Measurements from ENCODE around the gene ZIC4. TPM values are rescaled to one million over a fixed set of nuclear protein-coding genes. Genes with fewer than 3 reads are reported as not detected.

ZIC4 gene
- total RNA-seq, 4 donors from 2014 or later = not detected

GRCh38 chr3:147428326-147428725 is 22.0 kb upstream of the ZIC4 start:
- no peak for DNase-seq (ENCODE audit: low spot score in 2 of 2)
- H3K4me3 ChIP-seq = no peak overlapping the region
- H3K27ac ChIP-seq = no peak overlapping the region
- no peaks in the 10 kb centered on the region for H3K36me3 ChIP-seq
- peaks cover 63% of the 10 kb centered on the region for H3K27me3 ChIP-seq
- TF ChIP-seq EP300 (IDR thresholded peaks at IDR 0.05) = no peak
- TF ChIP-seq POLR2AphosphoS5 (IDR thresholded peaks at IDR 0.05) = no peak
- no peak for TF ChIP-seq POLR2A (IDR thresholded peaks at IDR 0.05)
- TF ChIP-seq CTCF (IDR thresholded peaks at IDR 0.05) = no peak
- peaks cover 1% of the 10 kb centered on the region for H3K4me1 ChIP-seq
- WGBS = 78% methylated on average over 1 of the region's 1 CpG
- H3K9me3 ChIP-seq = no peaks in the 10 kb centered on the region

GRCh38 chr3:147427746-147428145 is 21.4 kb upstream of the ZIC4 start:
- Histone ChIP-seq H3K4me1 (peaks cover 5% of the 10 kb centered on the region), H3K9me3 (no peaks in the 10 kb centered on the region), H3K27me3 (peaks cover 66% of the 10 kb centered on the region), H3K27ac (no peak overlapping the region), H3K4me3 (no peak overlapping the region), H3K36me3 (no peaks in the 10 kb centered on the region)
- WGBS = 75% methylated on average over 3 of the region's 3 CpGs
- TF ChIP-seq POLR2A (IDR thresholded peaks at IDR 0.05) = no peak
- TF ChIP-seq CTCF (IDR thresholded peaks at IDR 0.05) = no peak
- no peak for DNase-seq (ENCODE audit: low spot score in 2 of 2)

- Histone ChIP-seq H3K36me3 (no peaks in the 10 kb centered on the region), H3K9me3 (no peaks in the 10 kb centered on the region), H3K4me3 (no peak overlapping the region), H3K4me1 (peaks cover 5% of the 10 kb centered on the region), H3K27ac (no peak overlapping the region), H3K27me3 (peaks cover 74% of the 10 kb centered on the region)
- TF ChIP-seq POLR2AphosphoS5 (IDR thresholded peaks at IDR 0.05) = no peak
- no peak for TF ChIP-seq EP300 (IDR thresholded peaks at IDR 0.05)
- no peak for TF ChIP-seq CTCF (IDR thresholded peaks at IDR 0.05)
- TF ChIP-seq POLR2A (IDR thresholded peaks at IDR 0.05) = no peak
- 90% methylated on average over 2 of the region's 2 CpGs for WGBS
- no peak for DNase-seq (ENCODE audit: low spot score in 2 of 2)
Measured at GRCh38 chr3:147426931-147427330, 20.6 kb upstream of the ZIC4 start.

GRCh38 chr3:147425388-147425850 is 19.1 kb upstream of the ZIC4 start:
- Histone ChIP-seq H3K4me3 (no peak overlapping the region), H3K27me3 (peaks cover 81% of the 10 kb centered on the region), H3K27ac (no peak overlapping the region), H3K36me3 (no peaks in the 10 kb centered on the region), H3K4me1 (peaks cover 14% of the 10 kb centered on the region), H3K9me3 (no peaks in the 10 kb centered on the region)
- no peak for DNase-seq (ENCODE audit: low spot score in 2 of 2)
- TF ChIP-seq CTCF (IDR thresholded peaks at IDR 0.05) = no peak
- no peak for TF ChIP-seq POLR2AphosphoS5 (IDR thresholded peaks at IDR 0.05)
- TF ChIP-seq POLR2A (IDR thresholded peaks at IDR 0.05) = no peak
- TF ChIP-seq EP300 (IDR thresholded peaks at IDR 0.05) = no peak
- 26% methylated on average over 1 of the region's 1 CpG for WGBS

- no peaks in the 10 kb centered on the region for H3K36me3 ChIP-seq
- H3K4me1 ChIP-seq = peaks cover 14% of the 10 kb centered on the region
- no peak for DNase-seq (ENCODE audit: low spot score in 2 of 2)
- H3K27me3 ChIP-seq = peaks cover 84% of the 10 kb centered on the region
- TF ChIP-seq CTCF (IDR thresholded peaks at IDR 0.05) (no peak), POLR2A (IDR thresholded peaks at IDR 0.05) (no peak), POLR2AphosphoS5 (IDR thresholded peaks at IDR 0.05) (no peak), EP300 (IDR thresholded peaks at IDR 0.05) (no peak)
- no peak overlapping the region for H3K27ac ChIP-seq
- 24% methylated on average over 14 of the region's 14 CpGs for WGBS
- no peak overlapping the region for H3K4me3 ChIP-seq
- no peaks in the 10 kb centered on the region for H3K9me3 ChIP-seq
Measured at GRCh38 chr3:147424581-147425387, 18.4 kb upstream of the ZIC4 start.
